GM21786 (cell line): ENCODE results near the gene AFAP1L2.
A peak's percentile ranks its signal among the peaks of the same experiment; 100 is the strongest.

Experiments
- ATAC-seq: cut with Tn5 transposase; IDR thresholded peaks from one replicate; pipeline ENCODE4 v1.9.1; 2021; ENCODE audit not compliant: unreplicated experiment

Gene AFAP1L2, protein sequence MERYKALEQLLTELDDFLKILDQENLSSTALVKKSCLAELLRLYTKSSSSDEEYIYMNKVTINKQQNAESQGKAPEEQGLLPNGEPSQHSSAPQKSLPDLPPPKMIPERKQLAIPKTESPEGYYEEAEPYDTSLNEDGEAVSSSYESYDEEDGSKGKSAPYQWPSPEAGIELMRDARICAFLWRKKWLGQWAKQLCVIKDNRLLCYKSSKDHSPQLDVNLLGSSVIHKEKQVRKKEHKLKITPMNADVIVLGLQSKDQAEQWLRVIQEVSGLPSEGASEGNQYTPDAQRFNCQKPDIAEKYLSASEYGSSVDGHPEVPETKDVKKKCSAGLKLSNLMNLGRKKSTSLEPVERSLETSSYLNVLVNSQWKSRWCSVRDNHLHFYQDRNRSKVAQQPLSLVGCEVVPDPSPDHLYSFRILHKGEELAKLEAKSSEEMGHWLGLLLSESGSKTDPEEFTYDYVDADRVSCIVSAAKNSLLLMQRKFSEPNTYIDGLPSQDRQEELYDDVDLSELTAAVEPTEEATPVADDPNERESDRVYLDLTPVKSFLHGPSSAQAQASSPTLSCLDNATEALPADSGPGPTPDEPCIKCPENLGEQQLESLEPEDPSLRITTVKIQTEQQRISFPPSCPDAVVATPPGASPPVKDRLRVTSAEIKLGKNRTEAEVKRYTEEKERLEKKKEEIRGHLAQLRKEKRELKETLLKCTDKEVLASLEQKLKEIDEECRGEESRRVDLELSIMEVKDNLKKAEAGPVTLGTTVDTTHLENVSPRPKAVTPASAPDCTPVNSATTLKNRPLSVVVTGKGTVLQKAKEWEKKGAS

DNA sequence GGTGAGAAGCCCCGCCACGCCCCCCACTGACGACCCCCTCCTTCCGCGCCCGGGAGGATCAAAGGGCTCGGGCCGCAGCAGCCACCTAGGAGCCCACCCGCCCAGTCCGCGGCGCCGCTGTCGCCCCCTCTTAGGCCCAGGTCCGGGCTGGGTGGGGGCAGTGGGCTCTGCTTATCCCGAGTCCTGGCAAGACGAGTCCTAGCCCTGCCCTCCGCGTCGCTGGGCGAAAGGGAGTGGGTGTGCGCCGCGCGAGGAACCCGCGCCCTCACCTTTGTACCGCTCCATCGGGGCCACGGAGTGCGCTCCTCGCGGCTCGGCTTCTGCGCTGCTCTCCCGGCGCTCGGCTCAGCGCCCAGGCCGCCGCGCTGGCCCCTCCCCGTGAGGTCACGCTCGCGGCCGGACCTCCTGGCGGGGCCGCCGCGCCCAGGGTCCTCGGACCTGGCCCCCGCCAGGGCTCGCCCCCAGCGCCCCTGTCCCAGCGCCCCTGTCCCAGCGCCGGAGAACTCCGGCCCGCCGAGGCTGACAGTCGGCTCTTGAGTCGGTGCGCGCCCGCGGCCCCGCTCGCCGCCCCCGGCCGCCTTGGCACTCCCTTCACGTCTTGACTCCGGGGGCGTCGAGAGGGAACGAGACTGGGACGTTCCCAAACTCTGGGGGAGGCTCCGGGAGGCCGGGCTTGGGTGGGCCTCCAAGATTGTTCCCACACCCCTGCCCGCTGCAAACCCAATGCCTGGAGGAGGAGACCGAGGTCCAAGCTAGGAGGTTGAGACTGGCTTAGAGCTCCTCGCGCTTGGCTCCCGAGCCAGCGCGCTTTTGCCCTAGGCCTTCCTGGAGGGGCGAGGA lies at the start of gene AFAP1L2:
AFAP1L2 (minus strand) TSS at position 332 of the 840 bp plus-strand sequence; CDS start at position 285, 47 bp downstream.
- no peak for ATAC-seq

DNA sequence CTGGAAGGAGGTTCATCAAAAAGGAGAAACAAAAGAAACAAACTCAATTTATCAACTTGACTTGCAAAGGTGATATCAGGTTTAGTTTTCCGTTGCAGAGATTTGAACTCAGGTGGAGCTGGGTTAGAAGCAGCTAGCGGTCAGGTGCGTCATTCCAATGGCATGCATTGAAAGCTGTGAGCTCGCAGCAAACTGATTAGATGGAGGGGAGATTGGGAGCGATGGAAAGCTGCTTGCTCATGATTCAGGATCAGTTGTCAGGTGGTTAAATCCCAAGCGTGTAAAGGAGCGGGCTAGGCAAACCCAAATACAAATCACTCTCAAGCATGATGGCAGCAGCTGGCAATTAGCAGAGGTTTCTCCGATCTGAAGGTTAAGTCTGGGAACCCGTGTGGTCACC lies 49.3 kb upstream of the AFAP1L2 start:
- no peak for ATAC-seq

DNA sequence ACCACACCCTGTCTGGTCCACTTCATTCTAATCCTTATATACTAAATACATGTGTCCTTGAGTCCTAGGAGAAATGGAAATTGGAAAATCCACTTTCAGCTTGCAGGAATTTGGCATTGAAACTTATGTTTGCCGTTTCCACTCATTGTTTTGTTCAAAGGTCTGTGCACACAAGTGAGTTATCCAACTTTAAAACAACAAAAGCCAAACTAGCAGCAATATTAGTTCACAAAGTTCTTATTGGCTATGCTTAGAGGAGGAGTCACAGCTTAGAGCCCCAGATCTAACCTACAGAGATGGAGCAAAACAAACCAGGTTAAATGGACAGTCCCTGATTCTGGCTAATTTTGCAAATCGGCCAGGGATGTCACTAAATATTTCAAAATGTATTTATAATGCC lies 44.6 kb upstream of the AFAP1L2 start:
- no peak for ATAC-seq

DNA sequence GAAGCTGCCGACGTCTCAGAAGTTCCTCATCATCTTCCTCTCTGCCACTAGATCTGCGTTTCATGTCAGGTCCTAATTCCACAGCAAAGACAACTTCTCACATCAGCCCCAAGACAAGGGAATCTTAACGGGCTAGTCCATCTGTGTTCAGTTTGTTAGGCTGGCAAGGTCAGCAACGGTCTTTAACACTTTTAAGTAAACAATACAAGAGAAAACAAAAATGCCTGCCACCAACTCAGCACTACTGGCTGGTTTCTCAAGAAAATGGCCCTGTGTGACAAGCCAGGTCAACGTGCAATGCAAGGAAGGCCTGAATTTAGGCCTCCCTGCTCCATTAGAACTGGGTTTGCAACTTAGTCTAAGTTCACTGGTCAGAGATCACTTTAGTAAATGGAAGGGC lies 41.0 kb upstream of the AFAP1L2 start:
- no peak for ATAC-seq

DNA sequence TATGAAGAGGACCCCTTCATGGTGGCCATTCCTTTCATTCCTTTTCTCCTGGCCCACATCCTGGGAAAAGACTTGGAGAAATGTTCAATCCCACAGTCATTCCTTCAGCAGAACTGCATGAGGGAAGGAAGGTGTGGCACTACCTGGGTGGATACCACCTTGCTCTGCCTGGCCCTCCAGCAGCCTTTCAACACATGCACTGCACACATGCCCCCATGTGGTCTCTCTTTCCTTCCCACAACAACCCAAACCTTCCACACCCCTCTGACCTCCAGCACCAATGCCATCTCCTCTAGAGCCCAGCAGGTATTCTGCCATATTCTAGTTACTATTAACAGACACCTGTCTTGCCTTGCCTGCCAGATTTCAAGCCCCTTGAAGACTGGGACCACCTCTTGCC lies 40.5 kb upstream of the AFAP1L2 start:
- ATAC-seq: no peak

DNA sequence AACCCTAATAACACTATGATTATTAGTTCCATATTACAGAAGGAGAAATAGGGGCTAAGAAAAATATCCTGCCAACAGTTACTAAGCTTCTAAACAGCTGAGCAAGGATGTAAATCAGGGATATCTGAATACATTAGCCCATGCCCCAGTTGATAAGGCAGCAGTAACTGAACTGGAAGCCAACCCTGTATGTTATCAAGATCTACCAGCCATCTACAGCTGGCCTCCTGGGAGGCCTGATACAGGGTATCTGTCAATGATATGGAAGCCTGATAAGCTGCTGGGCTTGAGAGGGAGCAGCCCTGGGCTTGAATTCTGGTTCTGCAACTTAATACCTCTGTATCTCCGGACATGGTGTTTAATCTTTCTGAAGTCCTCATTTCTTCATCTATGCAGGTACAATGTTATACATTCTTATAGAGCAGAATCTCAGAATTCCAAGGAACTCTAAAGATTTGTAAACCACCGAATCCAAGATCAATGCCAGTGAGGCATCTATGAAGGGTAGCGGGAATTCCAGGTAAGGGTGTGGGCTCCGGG lies 37.9 kb upstream of the AFAP1L2 start:
- no peak for ATAC-seq

DNA sequence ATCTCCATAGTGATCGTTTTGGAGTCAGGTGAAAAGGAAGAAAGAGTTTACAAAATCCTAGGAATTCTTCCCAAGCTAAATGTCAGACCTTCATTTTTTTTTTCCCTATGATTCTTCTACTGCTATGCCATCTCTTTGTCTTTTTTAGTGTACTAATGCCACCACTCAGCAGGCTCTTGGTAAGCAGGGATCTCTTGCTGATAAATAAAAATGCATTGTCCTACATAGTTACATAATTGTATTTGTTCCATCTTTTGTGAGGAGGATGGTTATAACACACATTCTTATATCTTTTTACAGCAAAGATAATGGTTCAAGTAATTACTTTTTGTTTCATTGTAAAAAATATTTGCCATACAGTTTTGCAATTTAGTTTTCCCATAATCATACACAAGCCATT lies 36.8 kb upstream of the AFAP1L2 start:
- no peak for ATAC-seq

DNA sequence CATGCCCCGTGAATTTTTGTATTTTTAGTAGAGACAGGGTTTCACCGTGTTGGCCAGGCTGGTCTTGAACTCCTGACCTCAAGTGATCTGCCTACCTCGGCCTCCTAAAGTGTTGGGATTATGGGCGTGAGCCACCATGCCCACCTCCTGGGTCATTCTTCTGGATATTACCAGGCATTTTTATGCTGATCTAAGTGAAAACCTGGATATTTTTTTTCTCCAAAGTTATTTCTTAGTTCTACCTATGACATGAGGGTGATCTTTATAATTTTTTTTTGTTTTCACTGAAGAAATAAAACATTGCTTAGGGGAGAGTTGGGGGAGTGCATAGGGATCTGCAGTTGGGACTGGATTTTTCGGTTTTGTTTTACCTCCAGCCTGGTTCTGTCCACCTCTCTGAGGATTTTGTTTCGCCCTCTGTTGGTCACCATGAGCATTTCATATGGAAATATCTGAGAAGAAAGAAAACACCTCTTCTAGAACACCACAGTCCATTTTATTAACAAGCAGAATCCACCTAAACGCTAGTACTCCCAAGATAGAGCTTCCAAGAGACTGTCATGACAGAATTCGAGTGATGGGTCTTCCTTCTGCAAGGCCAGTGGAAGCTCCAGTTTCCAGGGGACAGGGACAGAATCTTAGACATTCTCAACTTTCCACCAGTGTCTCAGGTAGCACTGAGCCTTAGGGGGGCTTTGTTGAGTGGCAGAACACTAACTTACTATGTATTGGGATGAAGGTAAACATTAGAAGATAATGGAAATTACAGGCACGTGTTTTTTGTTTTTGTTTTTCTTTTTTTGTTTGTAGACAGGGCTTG lies 33.4 kb upstream of the AFAP1L2 start:
- ATAC-seq: no peak

DNA sequence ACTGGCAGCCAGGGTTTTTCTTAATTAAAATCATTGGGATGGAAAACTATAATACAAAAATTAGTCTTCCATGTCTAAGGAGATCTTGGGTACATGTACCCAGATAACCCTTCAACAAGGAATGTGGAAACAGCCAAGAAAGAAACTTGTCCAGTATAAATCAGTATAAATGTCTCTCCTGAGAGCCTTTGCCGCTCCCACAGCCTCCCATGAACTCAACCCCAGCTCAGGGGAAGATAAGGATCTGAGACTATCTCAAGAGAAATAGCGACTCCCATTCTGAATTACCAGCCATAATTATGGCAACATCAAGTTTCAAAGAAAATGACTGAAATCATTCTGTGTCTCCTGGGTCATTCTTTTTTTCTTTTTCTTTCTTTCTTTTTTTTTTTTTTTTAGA lies 32.6 kb upstream of the AFAP1L2 start:
- no peak for ATAC-seq

DNA sequence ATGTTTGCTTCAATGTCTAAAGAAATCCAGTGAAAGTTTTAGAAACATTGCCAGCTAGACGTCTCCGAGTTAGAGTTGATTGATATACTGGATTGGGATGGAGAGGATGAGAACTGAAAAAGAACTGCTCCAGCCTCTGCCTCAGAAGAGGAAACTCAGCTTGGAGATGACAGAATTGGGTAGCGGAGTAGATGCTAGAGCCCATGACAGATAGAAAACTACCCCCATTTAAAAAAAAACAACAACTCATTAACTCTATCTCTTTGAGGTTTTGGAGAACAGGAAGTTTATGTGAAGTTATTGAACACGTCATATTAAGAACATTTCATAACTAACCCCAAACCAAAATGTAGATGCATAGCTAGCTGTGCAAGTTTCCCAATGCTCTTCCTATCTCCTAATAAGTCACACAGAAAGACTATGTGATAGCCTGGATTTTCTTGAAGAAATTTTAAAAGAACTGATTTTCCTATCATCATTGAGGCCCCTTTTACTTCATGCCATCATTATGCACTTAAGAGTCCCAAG lies 28.3 kb upstream of the AFAP1L2 start:
- no peak for ATAC-seq

DNA sequence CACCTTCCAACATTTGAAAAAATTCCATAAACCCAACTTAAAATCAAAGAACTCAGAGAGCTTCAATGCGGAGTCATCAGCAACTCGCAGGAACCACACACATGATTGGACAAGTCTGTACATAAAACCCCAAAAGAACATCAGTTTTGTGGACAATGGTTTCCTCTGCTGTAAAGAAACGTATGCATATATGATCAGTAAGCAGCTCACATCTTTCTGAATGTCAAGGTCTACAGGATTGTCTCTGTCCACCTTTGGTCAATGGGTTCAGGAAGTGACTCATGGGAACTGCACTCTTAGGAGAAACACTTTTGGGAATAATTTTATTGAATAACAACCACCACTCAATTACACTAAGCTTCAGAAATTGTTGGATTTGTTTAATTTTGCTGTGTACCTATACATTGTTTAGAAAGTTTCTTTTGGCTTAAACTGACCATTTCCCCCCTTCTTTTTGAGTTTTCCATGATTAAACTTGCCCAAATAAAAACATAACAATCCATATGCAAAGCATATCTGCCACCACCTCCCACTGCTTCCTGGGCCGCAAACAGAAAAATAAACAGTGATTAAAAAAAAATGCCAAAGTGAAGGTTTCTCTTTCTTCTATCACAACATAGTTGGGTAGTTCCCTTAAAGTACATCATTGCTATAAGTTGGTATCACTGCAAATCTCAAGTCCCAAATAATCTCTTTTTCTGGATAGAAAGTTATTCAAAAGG lies 27.3 kb upstream of the AFAP1L2 start:
- ATAC-seq: no peak

DNA sequence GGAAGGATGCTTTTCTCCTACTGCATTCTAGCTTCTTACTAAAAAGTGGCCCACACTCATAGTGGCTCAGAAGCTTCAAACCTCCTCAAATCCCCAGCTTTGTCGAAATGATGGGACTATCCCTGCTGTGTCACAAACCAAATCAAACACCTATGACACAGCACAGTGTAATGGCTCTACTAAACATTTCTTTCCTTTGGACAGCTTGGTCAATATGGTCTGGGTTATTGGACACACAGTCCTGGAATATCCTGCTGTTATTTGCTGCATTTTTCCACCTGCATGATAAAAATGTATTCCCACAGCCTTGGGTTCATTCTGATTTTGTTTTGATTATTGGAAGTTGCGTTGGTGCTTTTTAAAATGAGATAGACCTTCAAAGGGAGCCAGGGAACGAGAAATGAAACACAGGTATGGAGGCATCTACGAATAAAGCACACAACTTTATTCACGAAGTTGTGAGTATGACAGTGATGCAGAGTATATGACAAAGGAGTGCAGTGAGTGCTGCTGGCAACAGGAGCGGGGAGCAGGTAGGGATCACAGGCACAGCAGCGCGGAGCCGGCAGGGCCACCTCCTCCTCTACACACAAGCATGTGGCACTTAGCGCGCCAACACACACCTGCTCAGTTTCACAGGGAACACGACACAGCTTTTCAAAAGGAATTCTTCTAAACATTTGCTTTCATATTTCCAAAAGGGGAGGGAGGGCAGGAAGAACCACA lies 26.5 kb upstream of the AFAP1L2 start:
- ATAC-seq: no peak

DNA sequence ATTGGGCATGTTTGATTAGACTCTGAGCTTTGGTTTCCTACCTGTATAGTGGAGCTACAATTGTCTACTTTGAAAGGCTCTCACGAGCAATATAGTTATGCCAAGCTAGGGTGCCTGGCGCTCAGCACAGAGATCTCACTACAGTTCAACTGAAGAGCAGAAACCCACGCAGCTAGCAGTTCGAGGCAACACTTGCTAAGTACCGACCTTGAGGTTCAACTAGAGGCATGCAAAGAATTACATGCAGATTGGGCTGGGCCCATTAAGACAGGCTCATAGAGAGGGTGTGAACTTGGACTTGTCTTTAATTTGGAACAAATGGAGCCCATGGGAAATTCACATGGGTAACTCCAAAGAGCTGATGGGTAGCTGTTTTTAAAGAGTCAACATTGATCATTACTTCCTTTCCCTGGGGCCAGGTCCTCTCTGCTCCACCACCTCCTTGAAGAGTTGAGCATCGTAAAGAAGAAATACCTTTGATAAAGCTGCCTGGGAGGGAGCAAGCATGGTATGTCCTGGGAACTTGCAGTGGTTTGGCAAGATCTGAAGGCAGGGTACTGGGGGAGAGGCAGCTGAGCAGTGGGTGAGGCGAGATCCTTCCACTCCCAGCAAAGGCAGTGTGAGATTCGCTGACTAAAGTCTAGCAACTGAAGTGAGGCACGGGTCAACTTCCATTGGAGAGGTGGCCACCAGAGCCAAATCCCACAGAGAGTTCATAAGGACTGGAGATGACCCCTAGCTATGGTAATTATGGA lies 25.5 kb upstream of the AFAP1L2 start:
- no peak for ATAC-seq

DNA sequence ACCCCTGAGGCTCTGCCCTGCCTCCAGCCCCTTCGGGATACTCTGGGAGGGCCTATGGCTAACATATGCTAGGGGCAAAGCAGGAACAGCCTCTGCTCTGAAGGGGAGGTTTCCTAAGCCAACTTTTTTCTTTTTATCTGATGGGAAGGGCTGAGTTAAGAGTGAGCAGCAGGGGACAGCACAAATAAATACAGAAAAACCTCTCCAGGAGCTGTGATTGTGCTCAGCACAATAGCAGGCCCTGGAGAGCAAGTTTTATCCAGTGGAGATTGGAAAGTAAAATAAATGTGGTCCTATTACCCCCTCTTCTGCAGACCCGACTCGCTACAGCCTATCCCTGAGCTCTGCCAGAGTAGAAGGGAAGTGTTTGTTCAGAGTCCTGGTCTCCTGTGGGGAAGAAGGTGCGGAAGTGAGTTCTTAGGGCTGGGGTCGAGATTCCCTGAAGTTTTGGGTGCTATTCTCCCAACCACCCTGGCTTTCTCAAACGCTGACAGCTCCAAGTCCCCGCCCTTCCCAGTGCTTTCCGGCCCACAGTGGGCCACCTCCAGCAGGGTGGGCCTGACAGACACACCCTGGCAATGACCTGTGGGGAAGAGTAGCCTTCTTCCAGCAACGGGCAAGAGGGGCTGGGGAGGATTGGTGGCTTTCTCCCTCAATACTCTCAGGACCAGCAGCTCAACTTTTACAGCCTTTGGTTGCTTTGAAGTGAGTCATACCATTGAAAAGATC lies 23.0 kb upstream of the AFAP1L2 start:
- no peak for ATAC-seq

DNA sequence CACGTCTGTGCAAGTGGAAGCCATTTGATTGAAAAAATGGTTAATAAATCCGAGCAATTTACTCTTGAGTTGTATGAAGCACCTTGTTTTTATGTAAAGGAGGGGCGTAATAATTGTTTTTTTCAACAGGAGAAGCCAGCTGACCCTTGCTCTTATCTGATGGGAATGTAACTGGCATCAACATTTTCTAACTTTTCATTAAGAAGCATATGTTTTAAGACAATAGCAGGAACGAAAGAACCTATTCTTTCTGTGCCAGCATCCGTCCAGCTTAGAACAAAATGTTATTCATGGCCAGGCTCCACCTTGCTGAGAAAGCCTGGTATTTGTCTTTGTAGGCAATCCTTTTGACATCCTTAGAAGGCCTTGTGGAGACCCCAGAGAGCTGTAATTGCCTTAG lies 22.2 kb upstream of the AFAP1L2 start:
- no peak for ATAC-seq

DNA sequence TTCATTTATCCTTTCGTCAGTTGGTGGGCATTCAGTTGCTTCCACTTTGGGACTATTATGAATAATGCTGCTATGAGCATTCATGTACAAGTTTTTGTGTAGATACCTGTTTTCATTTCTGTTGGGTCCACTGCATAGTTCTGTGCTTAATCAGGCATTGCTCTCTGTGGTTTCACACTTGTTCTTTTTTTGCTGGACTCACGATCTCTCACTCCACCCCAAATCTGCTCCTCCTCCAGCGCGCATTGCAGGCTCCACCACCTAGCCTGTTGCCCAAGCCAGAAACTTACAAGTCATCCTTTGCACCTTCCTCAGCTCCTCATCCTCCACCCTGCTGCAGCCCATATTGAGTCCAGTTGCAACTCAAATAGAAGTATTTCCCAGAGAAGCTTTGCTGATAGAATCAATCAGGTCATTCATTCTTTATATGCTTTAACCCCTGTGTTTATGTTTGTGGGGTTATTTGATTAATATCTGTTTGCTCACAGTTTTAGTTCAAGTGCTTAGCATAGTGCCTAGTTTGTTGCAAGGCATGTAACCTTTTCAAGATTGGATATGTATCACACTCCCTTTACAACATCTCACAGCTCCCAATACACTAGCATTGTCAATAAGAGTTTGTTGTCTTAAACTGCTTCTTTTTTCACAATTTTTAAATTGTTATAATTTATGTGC lies 16.6 kb upstream of the AFAP1L2 start:
- ATAC-seq: peak; percentile 50

DNA sequence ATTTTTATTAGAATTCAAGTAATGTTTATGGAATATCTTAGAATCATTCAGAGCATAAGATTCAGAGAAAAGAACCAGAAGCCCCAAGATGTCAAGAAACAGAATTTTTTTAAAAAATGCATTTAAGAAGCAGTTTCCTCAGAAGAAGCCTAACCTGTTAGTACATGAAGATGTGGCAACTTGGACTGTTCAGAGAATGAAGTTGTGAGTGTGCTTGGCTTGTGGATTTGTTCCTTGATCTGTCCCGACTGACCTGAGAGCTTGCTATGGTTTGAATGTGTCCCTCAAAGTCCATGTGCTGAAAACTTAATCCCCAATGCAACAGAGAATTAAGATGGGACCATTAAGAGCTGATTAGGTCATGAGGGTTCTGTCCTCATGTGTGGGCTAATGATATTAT lies 13.8 kb upstream of the AFAP1L2 start:
- ATAC-seq: no peak
